ENCODE measurements around the gene SAMD4A. TPM values are rescaled to one million over a fixed set of nuclear protein-coding genes. Genes with fewer than 3 reads are reported as not detected.

SAMD4A gene
- total and polyA plus RNA-seq, 10 donors: 2.3 to 31.0 (median 21.2) TPM

DNA sequence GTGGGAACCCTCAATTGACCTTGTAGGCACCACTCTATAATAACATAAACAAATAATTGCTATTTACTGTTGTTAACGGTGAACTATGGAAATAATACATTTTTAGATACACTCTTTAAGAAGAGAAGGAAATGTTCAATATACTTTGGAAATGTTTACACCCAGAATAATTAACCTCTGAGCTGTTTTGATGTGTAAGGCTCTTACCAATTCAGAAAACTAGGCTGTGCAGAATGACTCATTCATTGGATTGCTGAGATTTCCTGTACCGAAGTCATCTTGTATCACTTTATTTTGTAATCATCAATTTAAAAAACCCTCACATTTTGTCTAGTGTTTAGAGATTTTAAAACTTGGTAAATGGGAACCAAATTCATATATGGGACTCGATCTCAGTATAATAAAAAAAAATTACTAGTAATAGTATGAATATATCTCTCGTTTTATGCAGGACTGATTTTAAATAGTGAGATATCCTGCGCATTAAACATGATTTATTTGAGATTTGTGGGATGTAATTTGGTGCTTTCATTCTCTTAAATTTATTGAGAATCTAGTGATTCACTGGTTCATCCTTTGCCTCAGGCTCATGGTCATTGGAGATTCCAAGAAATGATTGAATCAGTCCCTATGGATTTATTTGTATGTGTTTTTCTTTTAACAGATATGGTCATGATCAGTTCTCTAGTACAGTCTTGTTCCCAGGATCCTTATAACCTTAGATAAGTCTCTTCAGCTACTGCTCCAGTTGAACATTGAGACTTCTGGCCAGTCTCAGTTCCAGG lies 3.9 kb downstream of the SAMD4A start:
- TF ChIP-seq POLR2AphosphoS5 (IDR thresholded peaks at IDR 0.05): no peak
- no peak for TF ChIP-seq POLR2A (IDR thresholded peaks at IDR 0.05)
- no peak for TF ChIP-seq CTCF (IDR thresholded peaks at IDR 0.05 in 8 of 11, conservative IDR thresholded peaks at IDR 0.05 in 3 of 11)
- 75 to 84% (median 80%) methylated on average over 5 of the region's 5 CpGs for WGBS, 5 donors
- H3K27ac ChIP-seq: no peak overlapping the region
- peaks cover 0 to 19% (median 15%) of the 10 kb centered on the region in 8 donors for H3K9me3 ChIP-seq
- DNase-seq: no peak
- H3K4me1 ChIP-seq: peaks cover 7 to 47% (median 33%) of the 10 kb centered on the region in 6 donors
- intact Hi-C loops (cut with DNase I; ENCODE audit: low total_unique reads): loop anchor here (10.0 kb wide), 1 partner anchor 74 kb away; no protein-coding TSS in a partner anchor
- peaks cover 0 to 37% (median 0%) of the 10 kb centered on the region in 7 donors for H3K27me3 ChIP-seq (replicated peaks in 1 of 7)
- H3K4me3 ChIP-seq: no peak overlapping the region
- H3K36me3 ChIP-seq: peaks cover 0 to 22% (median 0%) of the 10 kb centered on the region in 6 donors

DNA sequence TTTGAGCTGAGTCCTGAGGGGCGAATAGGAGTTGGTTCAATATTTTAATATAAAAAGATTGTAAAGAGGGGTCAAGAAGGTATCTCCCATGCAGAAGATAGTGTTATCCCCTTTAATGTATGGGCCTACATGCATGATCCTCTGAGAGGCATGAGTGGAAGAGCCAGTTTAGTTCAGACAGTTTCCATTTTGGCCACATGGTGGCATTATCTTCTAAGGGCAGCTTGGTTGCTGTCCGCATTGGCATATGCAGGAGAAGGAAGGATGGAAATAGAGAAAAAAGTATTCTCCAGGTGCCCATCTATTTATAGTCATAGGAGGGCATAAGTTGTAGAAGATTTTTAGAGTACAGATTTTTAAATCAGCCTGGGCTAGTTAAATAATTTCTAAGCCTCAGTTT lies 5.4 kb downstream of the SAMD4A start:
- 93 to 98% (median 95%) methylated on average over 2 of the region's 2 CpGs for WGBS, 5 donors
- intact Hi-C loops (cut with DNase I; ENCODE audit: low total_unique reads): loop anchor here (10.0 kb wide), 1 partner anchor 72 kb away; no protein-coding TSS in a partner anchor
- no peak for DNase-seq
- Histone ChIP-seq H3K4me1 (peaks cover 7 to 42% (median 31%) of the 10 kb centered on the region in 6 donors), H3K27me3 (replicated peaks in 1 of 7) (peaks cover 0 to 22% (median 0%) of the 10 kb centered on the region in 7 donors), H3K36me3 (peaks cover 0 to 22% (median 0%) of the 10 kb centered on the region in 6 donors), H3K27ac (no peak overlapping the region), H3K4me3 (no peak overlapping the region), H3K9me3 (peaks cover 0 to 19% (median 15%) of the 10 kb centered on the region in 8 donors)
- no peak for TF ChIP-seq POLR2A (IDR thresholded peaks at IDR 0.05)
- TF ChIP-seq POLR2AphosphoS5 (IDR thresholded peaks at IDR 0.05): no peak
- TF ChIP-seq CTCF (IDR thresholded peaks at IDR 0.05 in 8 of 11, conservative IDR thresholded peaks at IDR 0.05 in 3 of 11): peak in 6 of 11 experiments; percentile 12 to 44 (median 21)

GRCh38 chr14:54574528-54574927 lies 7.6 kb downstream of the SAMD4A start:
- Histone ChIP-seq H3K27me3 (replicated peaks in 1 of 7) (peaks cover 0 to 2% (median 0%) of the 10 kb centered on the region in 7 donors), H3K36me3 (peaks cover 0 to 22% (median 0%) of the 10 kb centered on the region in 6 donors), H3K4me3 (no peak overlapping the region), H3K9me3 (peaks cover 0 to 19% (median 15%) of the 10 kb centered on the region in 8 donors), H3K27ac (no peak overlapping the region), H3K4me1 (peaks cover 2 to 24% (median 12%) of the 10 kb centered on the region in 6 donors)
- no peak for DNase-seq
- WGBS, 5 donors: 92 to 98% (median 95%) methylated on average over 6 of the region's 6 CpGs
- intact Hi-C loops (cut with DNase I; ENCODE audit: low total_unique reads): loop anchor here (10.0 kb wide), 1 partner anchor 70 kb away; no protein-coding TSS in a partner anchor
- TF ChIP-seq CTCF (IDR thresholded peaks at IDR 0.05 in 8 of 11, conservative IDR thresholded peaks at IDR 0.05 in 3 of 11): no peak
- TF ChIP-seq POLR2AphosphoS5 (IDR thresholded peaks at IDR 0.05): no peak
- TF ChIP-seq POLR2A (IDR thresholded peaks at IDR 0.05): no peak

GRCh38 chr14:54577494-54577893 lies 10.6 kb downstream of the SAMD4A start:
- Histone ChIP-seq H3K27ac (no peak overlapping the region), H3K9me3 (peaks cover 0 to 12% (median 10%) of the 10 kb centered on the region in 8 donors), H3K4me1 (peaks cover 0 to 15% (median 3%) of the 10 kb centered on the region in 6 donors), H3K36me3 (peaks cover 0 to 13% (median 0%) of the 10 kb centered on the region in 6 donors), H3K4me3 (no peak overlapping the region), H3K27me3 (replicated peaks in 1 of 7) (no peaks in the 10 kb centered on the region)
- TF ChIP-seq CTCF (IDR thresholded peaks at IDR 0.05 in 8 of 11, conservative IDR thresholded peaks at IDR 0.05 in 3 of 11): no peak
- TF ChIP-seq POLR2AphosphoS5 (IDR thresholded peaks at IDR 0.05): no peak
- TF ChIP-seq POLR2A (IDR thresholded peaks at IDR 0.05): no peak
- intact Hi-C loops (cut with DNase I; ENCODE audit: low total_unique reads): loop anchor here (10.0 kb wide), 1 partner anchor 67 kb away; no protein-coding TSS in a partner anchor
- WGBS, 5 donors: 86 to 95% (median 92%) methylated on average over 6 of the region's 6 CpGs
- DNase-seq: no peak
